SK-N-SH (cell line): Measurements from ENCODE around the gene HOXA1. TPM values are rescaled to one million over a fixed set of nuclear protein-coding genes. Genes with fewer than 3 reads are reported as not detected.

Experiments
- CTCF ChIA-PET: fragments of 300-600, 350-600 bp; formaldehyde crosslinking; extraction: SDS; loops from one replicate; lab custom pipeline; 2021; lab: Yijun Ruan, JAX
- POLR2A ChIA-PET: fragments of 350-600 bp; sonication (Branson Sonifier 250); formaldehyde crosslinking; extraction: SDS; loops from one replicate; lab custom pipeline; 2020; ENCODE audit warnings: antibody characterized with exemption, inconsistent platforms; lab: Yijun Ruan, JAX
- DNase-seq: peaks from one replicate; pipeline ENCODE4 v3.0.0; 2012
- H2AFZ ChIP-seq: fragments of 200-600 bp; sonication (generic); 2 replicates; pipeline ENCODE4 v1.8.1; 2016; ENCODE audit warnings: antibody characterized with exemption, mild to moderate bottlenecking, low read depth
- H3F3A ChIP-seq: fragments of 200-600 bp; sonication (generic); replicated peaks from 2 replicates; pipeline ENCODE3; 2016; ENCODE audit warnings: antibody characterized with exemption, mild to moderate bottlenecking; ENCODE audit not compliant: insufficient read depth
- H3K27ac ChIP-seq, 2 experiments: fragments of 200-500 bp in 1 of 2; fragments of 200-600 bp in 1 of 2; sonication (Bioruptor generic) in 1 of 2; sonication (generic), shearing (Covaris generic) in 1 of 2; 2 replicates each; pipeline versions ENCODE4 v1.5.1 to v1.6.1; 2014 to 2016; ENCODE audit warnings: low read depth in 2 of 2, inconsistent platforms in 1 of 2, low read length in 1 of 2, mild to moderate bottlenecking in 1 of 2, mixed read lengths in 1 of 2
- H3K27me3 ChIP-seq: fragments of 200-600 bp; sonication (generic), shearing (Covaris generic); 2 replicates; pipeline ENCODE4 v1.6.1; 2016; ENCODE audit warnings: mixed run types; ENCODE audit not compliant: insufficient read depth
- H3K36me3 ChIP-seq, 2 experiments: fragments of 200-500 bp in 1 of 2; fragments of 200-600 bp in 1 of 2; sonication (Bioruptor generic) in 1 of 2; sonication (generic) in 1 of 2; replicated peaks in 1 of 2; 2 replicates each; pipeline versions ENCODE3 to v1.5.1; 2014 to 2016; ENCODE audit warnings: low read length in 1 of 2, mild to moderate bottlenecking in 1 of 2; ENCODE audit not compliant: insufficient read depth in 2 of 2, control insufficient read depth in 1 of 2
- H3K4me1 ChIP-seq, 2 experiments: fragments of 200-500 bp in 1 of 2; fragments of 200-600 bp in 1 of 2; sonication (Bioruptor generic) in 1 of 2; sonication (generic), shearing (Covaris generic) in 1 of 2; 2 replicates each; pipeline versions ENCODE4 v1.5.1 to v1.6.1; 2014 to 2016; ENCODE audit warnings: low read depth in 1 of 2, low read length in 1 of 2, mixed run types in 1 of 2; ENCODE audit not compliant: insufficient read depth in 2 of 2, control insufficient read depth in 1 of 2
- H3K4me2 ChIP-seq: fragments of 200-600 bp; sonication (generic), shearing (Covaris generic); 2 replicates; pipeline ENCODE4 v1.6.1; 2017; ENCODE audit warnings: mixed run types
- H3K4me3 ChIP-seq, 2 experiments: fragments of 200-500 bp in 1 of 2; fragments of 200-600 bp in 1 of 2; sonication (Bioruptor generic) in 1 of 2; sonication (generic), shearing (Covaris generic) in 1 of 2; 2 replicates each; pipeline versions ENCODE4 v1.5.1 to v1.8.1; 2014 to 2016; ENCODE audit warnings: low read depth in 2 of 2, inconsistent platforms in 1 of 2, low read length in 1 of 2, mild to moderate bottlenecking in 1 of 2, mixed read lengths in 1 of 2, moderate library complexity in 1 of 2
- H3K79me2 ChIP-seq: fragments of 200-600 bp; sonication (generic); 2 replicates; pipeline ENCODE4 v1.8.1; 2017; ENCODE audit warnings: mild to moderate bottlenecking; ENCODE audit not compliant: insufficient read depth
- H3K9ac ChIP-seq: fragments of 200-600 bp; sonication (generic); 2 replicates; pipeline ENCODE4 v1.6.1; 2017; ENCODE audit warnings: mixed run types
- H3K9me2 ChIP-seq: fragments of 200-600 bp; sonication (generic); 2 replicates; pipeline ENCODE4 v1.6.1; 2017; ENCODE audit warnings: mixed run types
- H3K9me3 ChIP-seq: fragments of 200-600 bp; sonication (generic); 2 replicates; pipeline ENCODE4 v1.6.1; 2017; ENCODE audit warnings: mixed run types, mild to moderate bottlenecking, moderate library complexity
- H4K20me1 ChIP-seq: fragments of 200-600 bp; sonication (generic); 2 replicates; pipeline ENCODE4 v1.6.1; 2017; ENCODE audit warnings: mild to moderate bottlenecking, mixed run types; ENCODE audit not compliant: insufficient read depth
- EZH2phosphoT487 ChIP-seq: fragments of 200-600 bp; sonication (generic); IDR thresholded peaks from 2 replicates; pipeline ENCODE4 v1.6.1; 2017; ENCODE audit warnings: low read depth, mixed run types, mild to moderate bottlenecking, antibody characterized with exemption, moderate library complexity, borderline replicate concordance
- FOXM1 ChIP-seq: IDR thresholded peaks from 2 replicates; pipeline ENCODE4 v1.4.0; 2012; ENCODE audit warnings: low read depth, mild to moderate bottlenecking
- GABPA ChIP-seq: IDR thresholded peaks from 2 replicates; pipeline ENCODE4 v1.4.0; 2012; ENCODE audit warnings: low read depth, mild to moderate bottlenecking
- GATA2 ChIP-seq: sonication (generic); formaldehyde crosslinking; IDR thresholded peaks from 2 replicates; pipeline ENCODE4 v1.5.0; 2020; ENCODE audit warnings: mild to moderate bottlenecking, missing genetic modification reagents
- RXRA ChIP-seq: IDR thresholded peaks from 2 replicates; pipeline ENCODE4 v1.4.0; 2012; ENCODE audit warnings: low read depth, mild to moderate bottlenecking, borderline replicate concordance
- TAF1 ChIP-seq: IDR thresholded peaks from 2 replicates; pipeline ENCODE4 v1.6.1; 2012; ENCODE audit warnings: low read depth, mild to moderate bottlenecking, low read length, moderate library complexity, borderline replicate concordance
- USF1 ChIP-seq: IDR thresholded peaks from 2 replicates; pipeline ENCODE4 v1.4.0; 2012; ENCODE audit warnings: low read depth, borderline replicate concordance
- WGBS: methylation state at CpG from one replicate; pipeline ENCODE4 v1.1.6; 2017; ENCODE audit warnings: low lambda C conversion rate; 5-methylcytosine and 5-hydroxymethylcytosine counted together
- polyA plus RNA-seq, 3 experiments: library from polyadenylated mRNA; depleted of rRNA; stranded (reverse); fragments of >200 nt; gene quantifications; 2 replicates each; pipeline ENCODE4 v1.2.3, GENCODE V29; 2012
- TF ChIP-seq, protein P1 (sequence below): IDR thresholded peaks from 2 replicates; pipeline ENCODE4 v1.4.0; 2012; ENCODE audit warnings: low read depth
- TF ChIP-seq, protein P2 (sequence below): fragments of 200-600 bp; sonication (generic); IDR thresholded peaks from 2 replicates; pipeline ENCODE4 v1.6.1; 2017; ENCODE audit warnings: antibody characterized with exemption, mild to moderate bottlenecking, moderate library complexity
- TF ChIP-seq, protein P3 (sequence below): fragments of 150-350 bp; IDR thresholded peaks from 2 replicates; pipeline ENCODE4 v1.6.1; 2017; ENCODE audit warnings: antibody characterized with exemption, low read length, low read depth, borderline replicate concordance

Gene HOXA1
- polyA plus RNA-seq, 1 of the 3 experiments (the other 2 are of a cell fraction) = not detected

DNA sequence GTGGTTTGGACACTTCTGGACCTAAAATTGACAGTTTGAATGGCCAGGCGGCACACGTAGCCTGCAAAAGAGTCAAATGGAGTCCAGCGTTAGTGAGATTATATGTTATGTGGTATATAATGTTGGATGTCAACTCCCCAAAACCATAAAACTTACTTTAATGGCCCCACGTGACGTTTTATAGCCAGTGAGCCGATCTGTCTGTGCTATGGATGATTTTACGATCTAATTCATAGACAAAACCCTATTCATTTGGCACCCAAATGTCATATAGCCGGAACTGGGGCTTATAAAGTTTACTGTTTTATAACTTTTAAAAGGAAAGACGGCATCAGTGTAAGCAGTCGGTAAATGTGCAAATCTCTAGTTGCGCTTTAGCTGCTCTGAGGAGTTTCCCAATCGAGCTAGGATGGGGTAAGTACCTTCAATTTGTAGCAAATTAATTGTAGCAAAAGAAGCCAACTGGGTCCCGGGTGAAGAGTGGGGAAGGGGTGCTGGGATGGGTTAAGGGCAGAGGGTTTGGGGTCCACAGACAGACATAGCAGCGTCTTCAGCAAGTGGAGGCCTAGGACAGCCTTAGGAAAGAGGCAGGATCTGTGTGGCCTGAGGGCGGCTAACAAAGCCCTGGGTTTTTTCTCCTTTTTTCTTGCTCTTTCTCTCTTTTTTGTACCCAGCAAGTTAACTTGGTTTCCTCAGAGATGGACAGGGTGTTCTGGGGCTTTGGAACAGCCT, 44.5 kb upstream of the HOXA1 start:
- ChIA-PET CTCF (interaction anchor here (0.8 to 3.8 kb wide), 9 partner anchors 11 to 1050 kb away, joined by 3 to 31 read pairs (median 4); partner anchors contain the start of gene HOXA3), POLR2A (no interaction called here)
- Histone ChIP-seq H3K9me3 (no peaks in the 10 kb centered on the region), H3K4me3 (no peak overlapping the region), H3K27me3 (peaks cover 100% of the 10 kb centered on the region), H3K27ac (no peak overlapping the region), H3K36me3 (no peaks in the 10 kb centered on the region), H3K4me2 (no peak overlapping the region), H2AFZ (no peak overlapping the region), H3K4me1 (peaks cover 11 to 12% of the 10 kb centered on the region in 2 experiments; a peak in 1 of 4 replicates), H3K9me2 (no peaks in the 10 kb centered on the region), H4K20me1 (no peaks in the 10 kb centered on the region), H3K79me2 (no peaks in the 10 kb centered on the region), H3F3A (no peaks in the 10 kb centered on the region), H3K9ac (no peak overlapping the region)
- TF ChIP-seq TAF1 (no peak), FOXM1 (no peak), RXRA (no peak), GABPA (no peak), USF1 (peak; percentile 18; the same call in 1 of the 2 replicates), EZH2phosphoT487 (0 out of 2 replicates have a peak, but pooled peaks have one; percentile 51)
- TF ChIP-seq, protein P1, sequence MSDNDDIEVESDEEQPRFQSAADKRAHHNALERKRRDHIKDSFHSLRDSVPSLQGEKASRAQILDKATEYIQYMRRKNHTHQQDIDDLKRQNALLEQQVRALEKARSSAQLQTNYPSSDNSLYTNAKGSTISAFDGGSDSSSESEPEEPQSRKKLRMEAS = no peak
- TF ChIP-seq, protein P2, sequence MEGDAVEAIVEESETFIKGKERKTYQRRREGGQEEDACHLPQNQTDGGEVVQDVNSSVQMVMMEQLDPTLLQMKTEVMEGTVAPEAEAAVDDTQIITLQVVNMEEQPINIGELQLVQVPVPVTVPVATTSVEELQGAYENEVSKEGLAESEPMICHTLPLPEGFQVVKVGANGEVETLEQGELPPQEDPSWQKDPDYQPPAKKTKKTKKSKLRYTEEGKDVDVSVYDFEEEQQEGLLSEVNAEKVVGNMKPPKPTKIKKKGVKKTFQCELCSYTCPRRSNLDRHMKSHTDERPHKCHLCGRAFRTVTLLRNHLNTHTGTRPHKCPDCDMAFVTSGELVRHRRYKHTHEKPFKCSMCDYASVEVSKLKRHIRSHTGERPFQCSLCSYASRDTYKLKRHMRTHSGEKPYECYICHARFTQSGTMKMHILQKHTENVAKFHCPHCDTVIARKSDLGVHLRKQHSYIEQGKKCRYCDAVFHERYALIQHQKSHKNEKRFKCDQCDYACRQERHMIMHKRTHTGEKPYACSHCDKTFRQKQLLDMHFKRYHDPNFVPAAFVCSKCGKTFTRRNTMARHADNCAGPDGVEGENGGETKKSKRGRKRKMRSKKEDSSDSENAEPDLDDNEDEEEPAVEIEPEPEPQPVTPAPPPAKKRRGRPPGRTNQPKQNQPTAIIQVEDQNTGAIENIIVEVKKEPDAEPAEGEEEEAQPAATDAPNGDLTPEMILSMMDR = no peak
- TF ChIP-seq, protein P3, sequence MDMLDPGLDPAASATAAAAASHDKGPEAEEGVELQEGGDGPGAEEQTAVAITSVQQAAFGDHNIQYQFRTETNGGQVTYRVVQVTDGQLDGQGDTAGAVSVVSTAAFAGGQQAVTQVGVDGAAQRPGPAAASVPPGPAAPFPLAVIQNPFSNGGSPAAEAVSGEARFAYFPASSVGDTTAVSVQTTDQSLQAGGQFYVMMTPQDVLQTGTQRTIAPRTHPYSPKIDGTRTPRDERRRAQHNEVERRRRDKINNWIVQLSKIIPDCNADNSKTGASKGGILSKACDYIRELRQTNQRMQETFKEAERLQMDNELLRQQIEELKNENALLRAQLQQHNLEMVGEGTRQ = no peak
- DNase-seq = no peak
- 19% methylated on average over 15 of the region's 15 CpGs for WGBS

DNA sequence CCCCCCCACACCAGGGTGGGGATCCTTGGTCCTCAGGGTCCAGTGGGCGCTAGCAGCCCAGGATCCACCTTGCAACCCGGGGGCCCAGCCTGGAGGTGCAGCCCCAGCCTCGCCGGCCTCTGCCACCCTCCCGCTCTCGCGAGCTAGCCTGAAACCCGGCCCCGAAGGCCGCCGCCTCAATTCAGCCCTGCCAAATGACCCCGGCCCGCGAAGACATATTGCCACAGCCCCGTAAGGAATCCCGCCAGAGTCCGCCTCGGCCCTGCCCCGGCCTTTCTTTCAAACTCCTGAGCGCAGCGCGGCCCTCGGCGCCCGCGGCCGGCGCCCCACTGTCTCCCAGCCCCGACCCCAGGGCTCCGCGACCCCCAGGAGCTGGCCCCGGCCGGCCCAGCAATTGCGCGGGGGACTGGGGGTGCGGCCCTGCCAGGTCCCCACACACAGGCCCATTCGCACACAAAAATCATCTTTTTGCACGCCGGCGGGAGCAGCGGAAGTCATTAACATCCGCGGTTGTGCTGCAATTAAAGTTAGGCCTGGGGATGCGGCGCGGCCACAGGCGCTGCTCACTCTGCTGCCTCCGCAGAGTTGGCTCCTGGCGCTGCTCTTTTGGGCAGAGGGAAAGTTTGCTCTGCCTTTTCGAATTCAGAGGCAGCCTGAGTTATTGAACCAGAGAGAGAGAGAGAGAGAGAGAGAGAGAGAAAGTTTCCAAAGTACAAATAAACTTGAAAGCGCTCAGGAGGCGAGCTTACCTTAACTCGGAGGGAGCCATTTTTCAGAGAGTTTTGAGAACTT, 43.7 kb upstream of the HOXA1 start:
- Histone ChIP-seq H3K4me2 (no peak overlapping the region; the same call in 1 of the 2 replicates), H3K4me1 (peaks cover 11 to 12% of the 10 kb centered on the region in 2 experiments; a peak in 1 of 4 replicates), H3K9ac (no peak overlapping the region), H3K36me3 (no peaks in the 10 kb centered on the region), H3K79me2 (no peaks in the 10 kb centered on the region), H3K27ac (no peak overlapping the region), H2AFZ (no peak overlapping the region), H3K27me3 (peaks cover 100% of the 10 kb centered on the region), H3K9me3 (no peaks in the 10 kb centered on the region), H4K20me1 (no peaks in the 10 kb centered on the region), H3F3A (no peaks in the 10 kb centered on the region), H3K9me2 (no peaks in the 10 kb centered on the region), H3K4me3 (no peak overlapping the region)
- POLR2A ChIA-PET = no interaction called here
- no peak for TF ChIP-seq GATA2
- 28% methylated on average over 42 of the region's 53 CpGs for WGBS
- CTCF ChIA-PET = interaction anchor here (1.0 to 3.8 kb wide), 4 partner anchors 12 to 773 kb away, joined by 3 to 31 read pairs (median 5); partner anchors contain the start of gene HOXA3
- DNase-seq = peak; percentile 46
